Activated CD8-positive, alpha-beta T cell treated with anti-CD3 and anti-CD28 coated beads for 36 hours (primary cell): ENCODE data around the gene PREPL. TPM values are rescaled to one million over a fixed set of nuclear protein-coding genes. Genes with fewer than 3 reads are reported as not detected.

Source experiments
- ATAC-seq: fragments of 200-7000 bp; cut with Tn5 transposase; one replicate; pipeline ENCODE4 v1.10.0; 2021; ENCODE audit warnings: mild to moderate bottlenecking, moderate library complexity
- CTCF ChIA-PET: fragments of 350-600 bp; sonication (Branson Sonifier 250); formaldehyde crosslinking; loops from one replicate; lab custom pipeline; 2021; ENCODE audit warnings: antibody characterized with exemption; lab: Charles Lee
- POLR2A ChIA-PET: fragments of 350-600 bp; sonication (Branson Sonifier 250); formaldehyde crosslinking; loops from one replicate; lab custom pipeline; 2021; ENCODE audit warnings: antibody characterized with exemption; lab: Charles Lee
- DNase-seq: peaks from one replicate; pipeline ENCODE4 v3.0.0-alpha.2; 2020
- H3K27ac Mint-ChIP-seq: one replicate; pipeline ENCODE4 v1.8.0; 2021; ENCODE audit warnings: mild to moderate bottlenecking, mixed read lengths
- H3K27me3 Mint-ChIP-seq: one replicate; pipeline ENCODE4 v1.8.0; 2021; ENCODE audit warnings: mixed read lengths
- H3K36me3 Mint-ChIP-seq: one replicate; pipeline ENCODE4 v1.8.0; 2021; ENCODE audit warnings: low read depth, mixed read lengths
- H3K4me1 Mint-ChIP-seq: one replicate; pipeline ENCODE4 v1.8.0; 2021; ENCODE audit warnings: low read depth, mixed read lengths
- H3K4me3 Mint-ChIP-seq: one replicate; pipeline ENCODE4 v1.8.0; 2021; ENCODE audit warnings: mild to moderate bottlenecking, moderate library complexity, mixed read lengths
- H3K9me3 Mint-ChIP-seq: one replicate; pipeline ENCODE4 v1.8.0; 2021; ENCODE audit warnings: mixed read lengths
- CTCF ChIP-seq: fragments of 200-600 bp; IDR thresholded peaks from one replicate; pipeline ENCODE4 v1.8.0; 2022; ENCODE audit warnings: antibody characterized with exemption, mild to moderate bottlenecking
- intact Hi-C: fragments of 100-400 bp; cut with micrococcal nuclease; formaldehyde crosslinking; loops from one replicate; pipeline ENCODE4 v1.10.0; 2022
- total RNA-seq, 2 experiments: library from RNA; stranded (reverse); gene quantifications; one replicate each; pipeline ENCODE4 v1.2.3, GENCODE V29; 2021

PREPL gene
- total RNA-seq, 2 experiments from 2014 or later: 25.0 to 25.2 TPM

- TF ChIP-seq CTCF: no peak
- no peaks in the 10 kb centered on the region for H3K9me3 Mint-ChIP-seq
- intact Hi-C loops: no loop called here
- ChIA-PET POLR2A (interaction anchor here (0.9 kb wide), 1 partner anchor 9 kb away, joined by 3 read pairs; no protein-coding TSS in a partner anchor), CTCF (no interaction called here)
- H3K4me3 Mint-ChIP-seq: no peak overlapping the region
- DNase-seq: no peak
- no peaks in the 10 kb centered on the region for H3K27me3 Mint-ChIP-seq
- no peaks in the 10 kb centered on the region for H3K4me1 Mint-ChIP-seq
- no peak for ATAC-seq
- H3K27ac Mint-ChIP-seq: no peak overlapping the region
- H3K36me3 Mint-ChIP-seq: no peaks in the 10 kb centered on the region
Observed at GRCh38 chr2:44285174-44285573, 76.1 kb downstream of the PREPL start.

GRCh38 chr2:44283116-44283666, 78.1 kb downstream of the PREPL start:
- no peaks in the 10 kb centered on the region for H3K9me3 Mint-ChIP-seq
- intact Hi-C loops: no loop called here
- no peaks in the 10 kb centered on the region for H3K36me3 Mint-ChIP-seq
- H3K27me3 Mint-ChIP-seq: no peaks in the 10 kb centered on the region
- no peaks in the 10 kb centered on the region for H3K4me1 Mint-ChIP-seq
- TF ChIP-seq CTCF: no peak
- DNase-seq (no peak), ATAC-seq (no peak)
- CTCF ChIA-PET: no interaction called here
- no peak overlapping the region for H3K4me3 Mint-ChIP-seq
- H3K27ac Mint-ChIP-seq: no peak overlapping the region
- POLR2A ChIA-PET: no interaction called here

- no peak overlapping the region for H3K4me3 Mint-ChIP-seq
- intact Hi-C loops: no loop called here
- ATAC-seq (no peak), DNase-seq (no peak)
- no peaks in the 10 kb centered on the region for H3K36me3 Mint-ChIP-seq
- no peaks in the 10 kb centered on the region for H3K9me3 Mint-ChIP-seq
- POLR2A ChIA-PET: no interaction called here
- no peak overlapping the region for H3K27ac Mint-ChIP-seq
- CTCF ChIA-PET: interaction anchor here (0.6 kb wide), 1 partner anchor 16 kb away, joined by 3 read pairs; no protein-coding TSS in a partner anchor
- no peaks in the 10 kb centered on the region for H3K27me3 Mint-ChIP-seq
- TF ChIP-seq CTCF: no peak
- no peaks in the 10 kb centered on the region for H3K4me1 Mint-ChIP-seq
Observed at GRCh38 chr2:44280869-44281268, 80.4 kb downstream of the PREPL start.

GRCh38 chr2:44277541-44277940, 83.8 kb downstream of the PREPL start:
- TF ChIP-seq CTCF: no peak
- Mint-ChIP-seq H3K4me3 (no peak overlapping the region), H3K27me3 (no peaks in the 10 kb centered on the region), H3K27ac (no peak overlapping the region), H3K4me1 (no peaks in the 10 kb centered on the region), H3K36me3 (no peaks in the 10 kb centered on the region), H3K9me3 (no peaks in the 10 kb centered on the region)
- POLR2A ChIA-PET: interaction anchor here (1.1 kb wide), 1 partner anchor 41 kb away, joined by 3 read pairs; no protein-coding TSS in a partner anchor
- CTCF ChIA-PET: no interaction called here
- DNase-seq (no peak), ATAC-seq (no peak)
- intact Hi-C loops: no loop called here

- ChIA-PET CTCF (no interaction called here), POLR2A (interaction anchor here (1.1 kb wide), 1 partner anchor 10 kb away, joined by 3 read pairs; no protein-coding TSS in a partner anchor)
Observed at GRCh38 chr2:44275927-44276303, 85.4 kb downstream of the PREPL start.

More at GRCh38 chr2:44275927-44276303, 85.4 kb downstream of the PREPL start:
- intact Hi-C loops: no loop called here
- ATAC-seq (no peak), DNase-seq (no peak)
- peaks cover under 1% of the 10 kb centered on the region for H3K9me3 Mint-ChIP-seq
- no peak overlapping the region for H3K27ac Mint-ChIP-seq
- no peaks in the 10 kb centered on the region for H3K4me1 Mint-ChIP-seq
- H3K4me3 Mint-ChIP-seq: no peak overlapping the region
- H3K27me3 Mint-ChIP-seq: no peaks in the 10 kb centered on the region
- TF ChIP-seq CTCF: no peak
- H3K36me3 Mint-ChIP-seq: no peaks in the 10 kb centered on the region
